SK-N-MC (cell line): Measurements from ENCODE around the gene TPP1.

Experiments
- EZH2 ChIP-seq: fragments of 200-600 bp; sonication (generic); IDR thresholded peaks from one replicate; pipeline ENCODE4 v1.6.1; 2017; ENCODE audit warnings: antibody characterized with exemption
- POLR2AphosphoS5 ChIP-seq: IDR thresholded peaks from 2 replicates; pipeline ENCODE4 v1.6.1; 2012; ENCODE audit warnings: mild to moderate bottlenecking, low read depth, low read length, borderline replicate concordance

DNA sequence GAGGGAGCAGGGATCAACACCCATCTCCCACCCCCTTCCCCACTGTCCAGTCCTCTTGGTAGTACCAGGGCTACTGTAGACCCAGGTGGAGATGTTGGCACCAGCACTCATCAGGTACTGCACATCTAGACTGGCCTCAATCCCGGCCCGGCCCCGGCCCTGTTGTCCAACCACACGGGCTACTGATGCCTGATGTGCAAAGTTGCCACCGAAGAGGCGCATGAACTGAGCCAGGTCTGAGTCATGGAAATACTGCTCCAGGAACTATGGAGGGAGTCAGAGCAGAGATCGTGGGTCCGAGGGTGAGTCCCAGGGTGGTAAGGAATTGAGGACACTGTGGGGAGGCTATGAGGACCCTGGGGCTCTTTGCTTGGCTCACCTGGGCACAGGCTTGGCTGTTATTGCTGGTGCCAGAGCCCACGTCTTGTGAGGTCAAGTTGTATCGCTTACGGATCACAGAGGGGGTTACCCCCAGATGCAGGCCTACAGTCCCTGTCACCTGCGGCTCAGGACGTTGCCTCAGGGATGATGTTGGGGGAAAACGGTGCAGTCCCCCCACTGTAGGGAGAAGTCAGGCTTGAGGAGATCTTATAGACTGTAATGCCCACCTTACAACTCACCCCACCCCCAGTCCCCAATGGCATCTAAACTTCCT is 2.5 kb downstream of the TPP1 start:
- TF ChIP-seq POLR2AphosphoS5 (no peak), EZH2 (no peak)
